HepG2 (cell line): ENCODE data around the gene GPR39. TPM values are rescaled to one million over a fixed set of nuclear protein-coding genes. Genes with fewer than 3 reads are reported as not detected.

Experiments
- BRCA1 ChIP-seq: sonication (generic); formaldehyde crosslinking; IDR thresholded peaks from 2 replicates; pipeline ENCODE4 v1.4.0; 2020; ENCODE audit warnings: missing genetic modification reagents
- BRD4 ChIP-seq: sonication (generic); formaldehyde crosslinking; IDR thresholded peaks from 2 replicates; pipeline ENCODE4 v1.4.0; 2020; ENCODE audit warnings: missing genetic modification reagents
- CREB1 ChIP-seq, 2 experiments: fragments of 450-650 bp in 1 of 2; IDR thresholded peaks; 2 replicates each; pipeline ENCODE4 v1.6.1; 2016 to 2017; ENCODE audit warnings: control low read depth in 1 of 2, mild to moderate bottlenecking in 1 of 2, missing compliant biosample characterization in 1 of 2, missing genetic modification characterization in 1 of 2
- CREM ChIP-seq, 2 experiments: sonication (generic) in 1 of 2; formaldehyde crosslinking in 1 of 2; IDR thresholded peaks; 2 replicates each; pipeline versions ENCODE4 v1.4.0 to v1.6.1; 2016 to 2020; ENCODE audit warnings: antibody characterized with exemption in 1 of 2, mild to moderate bottlenecking in 1 of 2, missing genetic modification reagents in 1 of 2
- DPF2 ChIP-seq: sonication (generic); formaldehyde crosslinking; IDR thresholded peaks from 2 replicates; pipeline ENCODE4 v1.4.0; 2020; ENCODE audit warnings: mild to moderate bottlenecking, low read depth, missing genetic modification reagents, borderline replicate concordance
- EZH2 ChIP-seq: conservative IDR thresholded peaks from 2 replicates; pipeline ENCODE4 v1.6.1; 2012; ENCODE audit warnings: mild to moderate bottlenecking, low read depth, low read length, moderate library complexity
- MTA3 ChIP-seq: sonication (generic); formaldehyde crosslinking; IDR thresholded peaks from 2 replicates; pipeline ENCODE4 v1.4.0; 2020; ENCODE audit warnings: missing genetic modification reagents
- POLR2A ChIP-seq, 2 experiments: IDR thresholded peaks; 2 replicates each; pipeline ENCODE4 v1.6.1; 2011; ENCODE audit warnings: low read depth in 2 of 2, low read length in 2 of 2, mild to moderate bottlenecking in 1 of 2, moderate library complexity in 1 of 2; ENCODE audit not compliant: insufficient read depth in 1 of 2
- RFX1 ChIP-seq: fragments of 450-650 bp; IDR thresholded peaks from 2 replicates; pipeline ENCODE4 v1.6.1; 2017
- SP2 ChIP-seq: sonication (generic); formaldehyde crosslinking; IDR thresholded peaks from 2 replicates; pipeline ENCODE4 v1.5.1; 2020; ENCODE audit warnings: mild to moderate bottlenecking, missing genetic modification reagents
- SP4 ChIP-seq: sonication (generic); formaldehyde crosslinking; IDR thresholded peaks from 2 replicates; pipeline ENCODE4 v1.8.1; 2023; ENCODE audit warnings: mild to moderate bottlenecking, missing genetic modification reagents
- SRY ChIP-seq: sonication (generic); formaldehyde crosslinking; IDR thresholded peaks from 2 replicates; pipeline ENCODE4 v1.8.0; 2022; ENCODE audit warnings: mild to moderate bottlenecking, missing genetic modification reagents
- XRCC5 ChIP-seq: fragments of 200-400 bp; formaldehyde crosslinking; optimal IDR thresholded peaks from 2 replicates; pipeline ENCODE3; 2017; ENCODE audit warnings: mild to moderate bottlenecking, low read length
- ZMAT3 ChIP-seq: sonication (generic); formaldehyde crosslinking; conservative IDR thresholded peaks from 2 replicates; pipeline ENCODE4 v1.7.0; 2021; ENCODE audit warnings: missing genetic modification reagents
- ZNF12 ChIP-seq: sonication (generic); formaldehyde crosslinking; IDR thresholded peaks from 2 replicates; pipeline ENCODE4 v1.5.0; 2020; ENCODE audit warnings: missing genetic modification reagents
- ZNF343 ChIP-seq: sonication (generic); formaldehyde crosslinking; IDR thresholded peaks from 2 replicates; pipeline ENCODE4 v1.4.0; 2020; ENCODE audit warnings: mild to moderate bottlenecking, missing genetic modification reagents
- ZNF572 ChIP-seq: sonication (generic); formaldehyde crosslinking; IDR thresholded peaks from 2 replicates; pipeline ENCODE4 v1.5.1; 2020; ENCODE audit warnings: mild to moderate bottlenecking, missing genetic modification reagents
- ZNF737 ChIP-seq: sonication (generic); formaldehyde crosslinking; IDR thresholded peaks from 2 replicates; pipeline ENCODE4 v1.5.0; 2020; ENCODE audit warnings: missing genetic modification reagents, mild to moderate bottlenecking, borderline replicate concordance
- ZNF816 ChIP-seq: sonication (generic); formaldehyde crosslinking; IDR thresholded peaks from 2 replicates; pipeline ENCODE4 v1.8.0; 2022; ENCODE audit warnings: missing genetic modification reagents, mild to moderate bottlenecking, borderline replicate concordance
- polyA plus RNA-seq, 8 experiments: library from polyadenylated mRNA; depleted of rRNA in 3 of 8; stranded (reverse) in 7 of 8; unstranded in 1 of 8; fragments of >200 nt; fragmentation: Illumina TruSeq in 4 of 8; extraction: Trizol in 4 of 8; gene quantifications; 2 replicates each; pipeline versions ENCODE4 v1.2.1 to v1.2.3, GENCODE V29; 2011 to 2016; ENCODE audit warnings: low read depth in 4 of 8, missing spikeins in 1 of 8, mixed read lengths in 1 of 8; ENCODE audit not compliant: insufficient read depth in 1 of 8
- total RNA-seq, 5 experiments: library from RNA; depleted of rRNA; stranded (reverse); fragments of >200 nt; fragmentation: Illumina TruSeq; extraction: Trizol; gene quantifications; 2 replicates each; pipeline ENCODE4 v1.2.3, GENCODE V29; 2016; ENCODE audit warnings: low read depth in 1 of 5
- TF ChIP-seq, protein P1 (sequence below): sonication (generic); formaldehyde crosslinking; IDR thresholded peaks from 2 replicates; pipeline ENCODE4 v1.4.0; 2020; ENCODE audit warnings: missing genetic modification reagents
- TF ChIP-seq, protein P2 (sequence below): sonication (generic); formaldehyde crosslinking; IDR thresholded peaks from 2 replicates; pipeline ENCODE4 v1.4.0; 2020; ENCODE audit warnings: mild to moderate bottlenecking, missing genetic modification reagents
- TF ChIP-seq, protein P3 (sequence below): sonication (generic); formaldehyde crosslinking; IDR thresholded peaks from 2 replicates; pipeline ENCODE4 v1.9.0; 2021; ENCODE audit warnings: missing genetic modification reagents, borderline replicate concordance
- TF ChIP-seq, protein P4 (sequence below): sonication (generic); formaldehyde crosslinking; IDR thresholded peaks from 2 replicates; pipeline ENCODE4 v1.5.0; 2020; ENCODE audit warnings: missing genetic modification reagents

Gene GPR39
- total and polyA plus RNA-seq, 2 of the 13 experiments (the other 11 are each of a cell fraction or from before 2014, with no cell fraction given), result 0.16 to 0.62 TPM

DNA sequence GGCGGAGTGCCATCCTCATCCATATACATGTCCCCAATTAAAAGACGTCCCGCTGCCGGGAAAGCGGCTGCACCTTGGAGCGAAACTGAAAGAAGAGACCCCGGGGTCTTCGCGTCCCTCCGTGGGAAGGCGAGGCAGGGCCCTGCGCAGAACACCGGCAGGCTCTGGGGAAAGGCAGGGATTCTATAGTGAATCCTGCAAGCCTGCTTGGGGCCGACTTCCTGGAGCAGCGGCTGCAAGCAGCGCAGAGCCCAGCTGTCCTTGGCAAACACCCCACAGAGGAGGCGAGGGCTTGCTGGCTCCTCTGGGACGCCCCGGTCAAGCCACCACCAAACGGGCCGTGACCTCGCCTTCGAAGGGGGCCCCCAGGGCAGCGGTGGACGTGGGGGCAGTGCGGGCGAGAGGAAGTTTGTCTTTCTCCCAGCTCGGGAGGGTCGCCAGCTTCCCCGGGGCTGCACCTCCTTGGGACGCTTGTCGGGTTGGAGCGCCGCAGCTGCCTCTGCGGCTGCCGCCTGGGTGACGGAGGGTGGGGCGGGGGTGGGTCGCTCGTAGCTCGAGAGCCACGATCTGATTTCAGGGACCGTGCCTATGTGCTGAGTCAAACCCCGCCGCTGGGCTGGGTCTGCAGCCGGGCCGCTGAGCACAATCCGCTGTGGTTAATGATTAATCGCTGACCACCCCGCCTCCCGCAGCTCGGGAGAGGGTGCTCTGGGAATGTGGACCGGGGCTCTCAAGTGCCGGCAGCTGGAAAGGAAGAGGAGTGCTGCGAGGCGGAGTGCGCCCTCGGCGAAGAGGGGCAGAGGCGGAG lies 486 bp upstream of the GPR39 start (continued):
- TF ChIP-seq, protein P1, sequence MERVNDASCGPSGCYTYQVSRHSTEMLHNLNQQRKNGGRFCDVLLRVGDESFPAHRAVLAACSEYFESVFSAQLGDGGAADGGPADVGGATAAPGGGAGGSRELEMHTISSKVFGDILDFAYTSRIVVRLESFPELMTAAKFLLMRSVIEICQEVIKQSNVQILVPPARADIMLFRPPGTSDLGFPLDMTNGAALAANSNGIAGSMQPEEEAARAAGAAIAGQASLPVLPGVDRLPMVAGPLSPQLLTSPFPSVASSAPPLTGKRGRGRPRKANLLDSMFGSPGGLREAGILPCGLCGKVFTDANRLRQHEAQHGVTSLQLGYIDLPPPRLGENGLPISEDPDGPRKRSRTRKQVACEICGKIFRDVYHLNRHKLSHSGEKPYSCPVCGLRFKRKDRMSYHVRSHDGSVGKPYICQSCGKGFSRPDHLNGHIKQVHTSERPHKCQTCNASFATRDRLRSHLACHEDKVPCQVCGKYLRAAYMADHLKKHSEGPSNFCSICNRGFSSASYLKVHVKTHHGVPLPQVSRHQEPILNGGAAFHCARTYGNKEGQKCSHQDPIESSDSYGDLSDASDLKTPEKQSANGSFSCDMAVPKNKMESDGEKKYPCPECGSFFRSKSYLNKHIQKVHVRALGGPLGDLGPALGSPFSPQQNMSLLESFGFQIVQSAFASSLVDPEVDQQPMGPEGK, result peak; percentile 94
- TF ChIP-seq ZNF12 (CRISPR knock-in tag), result peak; percentile 60; the same call in 1 of the 2 replicates
- TF ChIP-seq, protein P2, sequence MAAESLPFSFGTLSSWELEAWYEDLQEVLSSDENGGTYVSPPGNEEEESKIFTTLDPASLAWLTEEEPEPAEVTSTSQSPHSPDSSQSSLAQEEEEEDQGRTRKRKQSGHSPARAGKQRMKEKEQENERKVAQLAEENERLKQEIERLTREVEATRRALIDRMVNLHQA (CRISPR knock-in tag), result no peak
- TF ChIP-seq ZNF343, result peak; percentile 72; the same call in 1 of the 2 replicates
- TF ChIP-seq, protein P3, sequence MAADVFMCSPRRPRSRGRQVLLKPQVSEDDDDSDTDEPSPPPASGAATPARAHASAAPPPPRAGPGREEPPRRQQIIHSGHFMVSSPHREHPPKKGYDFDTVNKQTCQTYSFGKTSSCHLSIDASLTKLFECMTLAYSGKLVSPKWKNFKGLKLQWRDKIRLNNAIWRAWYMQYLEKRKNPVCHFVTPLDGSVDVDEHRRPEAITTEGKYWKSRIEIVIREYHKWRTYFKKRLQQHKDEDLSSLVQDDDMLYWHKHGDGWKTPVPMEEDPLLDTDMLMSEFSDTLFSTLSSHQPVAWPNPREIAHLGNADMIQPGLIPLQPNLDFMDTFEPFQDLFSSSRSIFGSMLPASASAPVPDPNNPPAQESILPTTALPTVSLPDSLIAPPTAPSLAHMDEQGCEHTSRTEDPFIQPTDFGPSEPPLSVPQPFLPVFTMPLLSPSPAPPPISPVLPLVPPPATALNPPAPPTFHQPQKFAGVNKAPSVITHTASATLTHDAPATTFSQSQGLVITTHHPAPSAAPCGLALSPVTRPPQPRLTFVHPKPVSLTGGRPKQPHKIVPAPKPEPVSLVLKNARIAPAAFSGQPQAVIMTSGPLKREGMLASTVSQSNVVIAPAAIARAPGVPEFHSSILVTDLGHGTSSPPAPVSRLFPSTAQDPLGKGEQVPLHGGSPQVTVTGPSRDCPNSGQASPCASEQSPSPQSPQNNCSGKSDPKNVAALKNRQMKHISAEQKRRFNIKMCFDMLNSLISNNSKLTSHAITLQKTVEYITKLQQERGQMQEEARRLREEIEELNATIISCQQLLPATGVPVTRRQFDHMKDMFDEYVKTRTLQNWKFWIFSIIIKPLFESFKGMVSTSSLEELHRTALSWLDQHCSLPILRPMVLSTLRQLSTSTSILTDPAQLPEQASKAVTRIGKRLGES (CRISPR knock-in tag), result no peak; the same call in 1 of the 2 replicates
- TF ChIP-seq ZNF737 (CRISPR knock-in tag), result no peak
- TF ChIP-seq RFX1, result no peak
- TF ChIP-seq ZNF816, result peak; percentile 85
- TF ChIP-seq ZNF572 (CRISPR knock-in tag), result 0 out of 2 replicates have a peak, but pooled peaks have one; percentile 7
- no peak for TF ChIP-seq BRD4 (CRISPR knock-in tag)
- TF ChIP-seq CREB1 (IDR thresholded peaks at IDR 0.05), result no peak
- no peak for TF ChIP-seq CREB1 (CRISPR knock-in tag; IDR thresholded peaks at IDR 0.05)
- TF ChIP-seq EZH2, result no peak
- 0 out of 2 replicates have a peak, but pooled peaks have one; percentile 49 for TF ChIP-seq ZMAT3
- no peak for TF ChIP-seq CREM (IDR thresholded peaks at IDR 0.05)
- no peak for TF ChIP-seq CREM (CRISPR knock-in tag; IDR thresholded peaks at IDR 0.05)
- no peak for TF ChIP-seq SP4 (CRISPR knock-in tag)
- peak; percentile 94 for TF ChIP-seq XRCC5
- TF ChIP-seq, protein P4, sequence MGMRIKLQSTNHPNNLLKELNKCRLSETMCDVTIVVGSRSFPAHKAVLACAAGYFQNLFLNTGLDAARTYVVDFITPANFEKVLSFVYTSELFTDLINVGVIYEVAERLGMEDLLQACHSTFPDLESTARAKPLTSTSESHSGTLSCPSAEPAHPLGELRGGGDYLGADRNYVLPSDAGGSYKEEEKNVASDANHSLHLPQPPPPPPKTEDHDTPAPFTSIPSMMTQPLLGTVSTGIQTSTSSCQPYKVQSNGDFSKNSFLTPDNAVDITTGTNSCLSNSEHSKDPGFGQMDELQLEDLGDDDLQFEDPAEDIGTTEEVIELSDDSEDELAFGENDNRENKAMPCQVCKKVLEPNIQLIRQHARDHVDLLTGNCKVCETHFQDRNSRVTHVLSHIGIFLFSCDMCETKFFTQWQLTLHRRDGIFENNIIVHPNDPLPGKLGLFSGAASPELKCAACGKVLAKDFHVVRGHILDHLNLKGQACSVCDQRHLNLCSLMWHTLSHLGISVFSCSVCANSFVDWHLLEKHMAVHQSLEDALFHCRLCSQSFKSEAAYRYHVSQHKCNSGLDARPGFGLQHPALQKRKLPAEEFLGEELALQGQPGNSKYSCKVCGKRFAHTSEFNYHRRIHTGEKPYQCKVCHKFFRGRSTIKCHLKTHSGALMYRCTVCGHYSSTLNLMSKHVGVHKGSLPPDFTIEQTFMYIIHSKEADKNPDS (CRISPR knock-in tag), result 0 out of 2 replicates have a peak, but pooled peaks have one; percentile 14
- no peak for TF ChIP-seq SP2 (CRISPR knock-in tag)
- TF ChIP-seq MTA3 (CRISPR knock-in tag), result no peak
- TF ChIP-seq POLR2A (IDR thresholded peaks at IDR 0.05; ENCODE audit: insufficient read depth in 1 of 2, low read depth in 2 of 2, low read length in 2 of 2), result 0 out of 4 replicates have a peak, but pooled peaks of 1 of the 2 experiments have one; percentile 17
- 0 out of 2 replicates have a peak, but pooled peaks have one; percentile 37 for TF ChIP-seq DPF2
- no peak for TF ChIP-seq SRY (CRISPR knock-in tag)
- TF ChIP-seq BRCA1 (CRISPR knock-in tag), result no peak
